ENCODE measurements around the gene NEURL1.

The NEURL1 gene

DNA sequence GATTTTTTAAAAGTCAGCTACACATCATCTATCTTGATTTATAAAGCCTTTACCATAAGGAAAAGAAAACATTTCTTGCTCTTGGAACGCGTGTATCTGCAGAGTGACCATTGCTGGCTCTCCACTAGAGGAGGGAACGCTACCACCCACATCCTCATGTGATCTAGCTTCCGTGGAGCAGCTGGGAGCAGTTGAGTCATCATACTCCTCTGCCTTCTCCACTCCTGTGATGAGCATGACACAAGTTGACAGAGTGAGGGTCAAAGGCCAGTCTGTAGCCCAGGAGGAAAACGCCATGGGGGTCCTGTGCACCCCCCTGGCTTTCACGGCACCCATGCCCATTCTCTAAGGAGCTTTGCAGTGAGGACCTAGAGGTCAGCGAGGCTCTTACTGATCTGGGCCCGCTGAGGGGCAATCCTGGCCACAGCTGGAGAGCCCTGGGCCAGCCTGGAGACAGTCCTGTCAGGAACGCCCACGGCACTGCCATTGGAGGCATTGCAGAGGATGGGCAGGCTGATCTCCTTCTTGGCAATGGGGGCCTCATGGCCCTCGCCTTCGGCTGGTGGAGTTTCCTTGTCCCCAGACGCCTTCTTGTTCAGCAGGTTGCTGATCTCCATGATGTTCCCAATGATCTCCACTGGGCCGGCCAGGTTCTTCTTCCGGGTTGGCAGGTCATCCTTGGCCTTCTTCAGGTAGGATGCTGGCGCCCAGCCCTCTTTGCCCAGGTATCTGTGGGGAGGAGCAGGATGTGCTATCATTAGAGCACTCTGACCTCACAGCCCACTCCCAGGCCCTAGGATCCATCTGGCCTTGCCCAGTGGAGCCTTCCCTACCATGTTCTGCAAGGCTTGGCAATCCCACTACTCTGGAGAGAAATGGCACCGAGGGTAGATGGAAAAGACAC is 119.2 kb downstream of the NEURL1 start:
- no peak for FAIRE-seq

DNA sequence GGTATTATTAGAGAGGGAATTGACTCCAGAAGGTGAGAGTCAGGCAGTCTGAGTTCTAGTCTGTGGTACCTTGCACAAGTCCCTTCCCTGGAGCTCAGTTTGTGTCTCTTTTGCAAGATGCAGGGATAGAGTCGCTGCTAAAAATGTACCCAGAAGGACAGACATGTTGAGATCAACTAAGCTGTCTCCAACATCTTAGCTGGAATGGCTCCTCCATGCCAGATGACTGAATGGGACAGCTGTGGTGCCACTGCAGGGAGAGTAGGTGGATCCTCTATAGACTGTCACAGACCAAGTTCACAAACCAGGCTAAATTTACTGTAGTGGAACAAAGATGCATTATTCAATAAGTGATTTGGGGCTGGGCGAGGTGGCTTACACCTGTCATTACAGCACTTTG is 120.1 kb downstream of the NEURL1 start:
- FAIRE-seq = no peak

DNA sequence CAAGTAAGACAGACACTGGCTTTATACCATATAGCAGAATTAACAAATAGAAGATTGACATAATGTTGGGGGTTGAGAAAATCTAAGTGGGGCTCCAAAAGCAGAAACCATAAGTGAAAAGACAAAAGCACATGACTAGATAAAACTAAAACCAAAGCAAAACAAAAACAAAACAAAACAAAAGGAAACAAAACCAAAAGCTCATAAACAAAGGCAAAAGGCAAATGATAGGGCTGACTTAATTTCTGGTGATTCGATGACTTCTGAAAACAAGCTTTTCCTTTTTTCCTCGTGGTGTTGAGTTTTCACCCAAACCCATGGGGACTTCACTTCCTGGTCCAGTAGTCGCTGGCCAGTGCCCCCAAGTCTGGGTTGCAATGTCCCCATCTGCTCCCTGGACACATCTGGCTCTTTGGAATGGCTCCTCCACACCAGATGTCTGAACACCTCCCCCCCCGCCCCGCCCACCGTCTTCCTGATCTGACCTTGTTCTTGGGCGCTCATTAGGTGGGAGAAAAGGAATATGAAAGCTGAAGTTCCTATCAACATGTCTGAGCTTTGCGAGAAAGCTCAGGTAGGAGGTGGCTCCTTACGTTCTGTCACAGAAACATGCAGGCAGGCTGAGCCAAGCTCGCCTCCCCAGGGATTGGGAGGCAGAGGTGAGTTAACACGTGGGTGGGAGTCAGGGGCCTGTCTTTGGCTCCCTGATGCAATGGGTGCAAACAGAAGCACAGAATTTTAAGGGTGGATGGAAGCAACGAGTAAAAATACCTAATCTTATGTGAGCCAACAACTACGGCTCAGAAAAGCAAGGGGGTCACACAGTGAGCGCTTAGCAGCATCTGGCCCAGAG is 121.0 kb downstream of the NEURL1 start:
- FAIRE-seq = no peak

DNA sequence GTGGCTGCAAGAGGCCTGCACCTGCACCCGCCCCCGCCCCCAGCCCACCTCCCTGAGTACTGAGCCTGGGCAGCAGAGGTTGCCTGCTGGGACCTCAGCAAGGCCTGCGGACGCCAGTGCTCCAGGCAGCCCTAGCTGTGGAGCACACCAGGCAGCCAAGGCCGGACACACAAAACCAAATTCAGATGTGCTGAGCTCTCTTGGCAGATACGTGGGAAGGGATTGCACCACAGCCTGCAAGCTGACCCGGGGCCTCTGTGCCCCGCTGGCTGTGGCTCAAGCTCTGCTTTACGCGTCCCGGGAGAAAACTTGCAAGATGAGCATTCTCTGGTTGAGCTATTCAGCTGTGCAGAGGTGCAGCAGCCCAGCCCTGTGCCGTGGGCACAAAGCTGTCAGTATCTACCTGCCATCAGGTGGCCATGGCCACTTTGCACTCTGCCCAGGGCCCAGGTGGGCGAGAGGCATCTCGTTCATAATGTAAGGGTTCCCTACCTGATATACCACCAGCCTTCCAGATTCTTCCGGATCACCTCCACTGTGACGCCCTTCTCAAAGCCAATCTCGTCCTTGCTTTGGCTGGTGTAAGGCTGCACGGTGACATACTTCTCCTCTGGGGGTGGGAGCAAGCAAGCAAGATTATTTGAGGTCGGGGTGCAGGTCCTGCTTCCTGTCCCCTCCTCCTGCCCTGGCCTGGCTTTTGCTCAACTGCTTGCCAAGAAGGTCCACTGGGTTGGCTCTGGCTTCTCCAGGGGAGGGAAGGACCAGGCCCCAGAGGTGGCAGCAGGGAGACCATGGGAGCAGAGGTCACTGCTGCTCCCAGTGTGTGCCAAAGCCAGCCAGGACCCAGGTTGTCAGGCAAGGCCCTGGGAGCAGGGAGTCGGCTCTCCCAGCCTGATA is 123.4 kb downstream of the NEURL1 start:
- FAIRE-seq = no peak

DNA sequence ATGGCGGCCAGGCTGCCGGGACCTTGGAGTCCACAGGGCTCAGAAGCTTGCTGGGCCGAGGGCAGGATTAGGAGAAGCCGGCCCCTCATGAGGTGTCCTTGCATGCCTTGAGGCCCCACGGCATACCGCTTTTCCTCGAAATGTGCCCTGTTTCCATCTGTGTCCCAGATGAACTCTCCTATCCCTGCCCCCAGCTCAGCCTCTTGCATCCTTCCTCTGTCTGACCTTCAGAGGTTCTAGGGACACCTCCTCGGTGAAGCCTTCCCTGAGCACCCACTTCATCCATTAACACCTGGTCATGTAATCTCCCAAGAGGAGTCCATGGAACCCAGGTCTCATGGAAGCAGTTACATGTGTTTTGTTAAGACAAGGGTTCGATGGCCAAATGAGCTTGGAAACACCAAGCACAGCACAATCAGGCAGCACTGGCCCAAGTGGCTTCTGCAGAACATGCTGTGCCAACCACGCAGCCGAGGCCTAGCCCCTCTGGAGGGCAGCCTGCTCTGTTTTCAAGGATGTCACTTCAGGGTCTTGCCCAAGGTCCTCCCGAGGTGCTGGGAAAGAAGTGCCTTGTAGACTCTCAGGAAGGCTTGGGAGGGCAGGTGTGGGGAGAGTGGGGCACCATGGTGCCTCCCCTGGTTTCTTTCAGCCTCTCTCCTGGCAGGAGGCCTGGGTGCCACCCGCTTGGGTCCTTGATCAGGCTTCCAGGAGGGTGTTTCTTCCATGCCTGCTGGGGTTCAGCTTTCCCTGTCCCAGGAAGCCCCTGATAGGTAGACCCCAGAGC is 124.3 kb downstream of the NEURL1 start:
- FAIRE-seq = no peak

DNA sequence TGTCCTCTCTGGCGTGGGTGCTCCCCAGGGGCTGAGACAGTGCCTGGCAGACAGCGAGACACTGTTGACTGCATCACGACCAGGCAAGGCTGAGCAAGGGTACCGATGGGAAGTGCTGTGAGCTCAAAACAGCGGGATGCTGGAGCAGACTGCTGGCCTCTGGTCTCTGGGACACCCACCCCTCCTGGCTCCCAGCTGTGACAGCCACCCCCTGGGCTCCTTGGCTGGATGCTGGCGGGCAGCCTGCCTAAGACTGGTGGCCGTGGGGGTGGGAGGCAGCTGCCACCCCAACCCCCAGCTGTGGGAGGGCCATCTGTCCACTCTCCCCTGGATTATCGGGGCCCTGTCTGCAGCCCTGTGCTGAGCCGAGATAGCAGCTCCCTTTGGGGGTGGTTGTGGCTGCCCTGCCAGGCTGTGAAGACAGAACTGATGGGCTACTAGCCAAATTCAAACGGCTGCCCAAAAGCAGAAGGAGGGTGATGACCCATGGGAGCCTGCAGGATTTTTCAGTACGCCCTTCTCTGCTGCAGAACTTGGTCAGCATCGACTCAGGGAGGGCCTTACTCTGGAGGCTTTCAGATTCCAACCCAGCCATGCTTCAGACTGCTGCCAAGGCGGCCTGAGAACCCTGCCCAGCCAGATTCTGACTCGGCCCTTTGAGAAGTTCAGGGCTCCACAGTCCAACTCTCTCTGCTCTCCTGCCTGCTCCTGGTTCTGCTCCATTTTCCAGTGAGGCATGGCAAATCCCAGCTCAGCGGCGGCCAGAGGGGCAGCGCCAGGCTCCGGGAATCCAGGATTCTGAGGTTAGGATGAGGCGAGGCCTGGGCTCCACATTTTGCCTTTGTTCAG is 125.3 kb downstream of the NEURL1 start:
- no peak for FAIRE-seq

DNA sequence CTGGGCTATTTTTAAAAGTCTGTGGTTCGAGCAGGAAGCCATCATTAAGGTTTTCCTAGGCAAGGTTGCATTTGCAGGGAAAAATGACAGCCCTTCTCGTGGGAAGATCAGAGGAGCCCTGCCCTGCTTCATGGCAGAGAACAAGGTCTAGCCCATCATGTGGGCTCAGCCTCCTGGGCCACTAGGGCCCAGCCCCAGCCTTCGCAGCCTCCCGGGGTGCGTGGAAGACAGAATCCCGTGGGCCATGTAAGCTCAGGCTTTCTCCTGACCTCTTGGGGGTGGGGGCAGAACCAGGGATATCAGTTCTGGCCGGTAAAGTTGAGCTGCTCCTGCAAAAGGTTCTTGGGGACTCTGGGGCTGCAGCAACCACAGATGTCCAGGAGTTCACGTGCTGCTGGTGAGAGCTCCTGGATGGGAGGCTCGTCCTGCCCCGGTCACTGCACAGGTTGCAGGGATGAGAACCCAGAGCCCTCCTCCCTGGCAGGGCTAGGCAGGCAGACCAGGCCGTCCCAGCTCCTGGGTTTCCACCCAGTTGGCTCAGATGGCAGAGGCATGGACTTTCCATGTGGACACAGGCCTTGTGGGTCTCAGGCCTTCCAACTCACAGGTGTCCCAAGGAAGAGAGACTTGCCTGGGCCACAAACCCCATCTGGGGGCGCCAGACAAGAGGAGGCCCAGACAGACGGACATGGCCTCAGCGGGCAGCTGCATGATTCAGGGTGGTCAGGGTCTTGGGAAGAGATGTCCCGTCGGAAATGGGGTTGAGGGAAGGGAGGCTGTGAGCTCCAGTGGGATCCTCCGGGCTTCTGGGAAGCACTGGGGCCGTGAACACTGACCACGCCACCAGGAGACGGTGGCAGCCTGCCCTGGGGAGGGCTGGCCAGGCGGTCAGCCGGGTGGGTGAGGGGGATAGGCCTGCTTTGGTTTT is 126.2 kb downstream of the NEURL1 start:
- FAIRE-seq = no peak

DNA sequence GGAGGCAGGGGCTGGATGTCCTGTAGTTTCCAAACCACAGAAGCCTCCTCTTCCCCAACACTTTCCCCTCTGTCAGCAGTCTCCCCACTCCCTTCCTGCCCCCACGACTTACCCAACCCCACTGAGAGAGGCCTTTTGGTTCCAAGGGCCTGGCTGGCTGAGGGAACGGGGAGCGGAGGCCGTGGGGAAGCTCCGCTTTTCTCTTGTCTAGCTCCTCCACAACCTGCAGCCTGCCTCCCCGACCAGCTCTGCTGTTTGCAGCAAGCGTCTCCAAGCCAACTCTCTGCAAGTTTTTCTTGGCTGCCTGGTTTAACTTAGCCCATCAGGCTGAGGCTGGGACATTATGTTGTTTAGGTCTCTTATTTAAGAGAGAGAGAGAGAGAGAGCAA is 126.8 kb downstream of the NEURL1 start:
- no peak for FAIRE-seq

DNA sequence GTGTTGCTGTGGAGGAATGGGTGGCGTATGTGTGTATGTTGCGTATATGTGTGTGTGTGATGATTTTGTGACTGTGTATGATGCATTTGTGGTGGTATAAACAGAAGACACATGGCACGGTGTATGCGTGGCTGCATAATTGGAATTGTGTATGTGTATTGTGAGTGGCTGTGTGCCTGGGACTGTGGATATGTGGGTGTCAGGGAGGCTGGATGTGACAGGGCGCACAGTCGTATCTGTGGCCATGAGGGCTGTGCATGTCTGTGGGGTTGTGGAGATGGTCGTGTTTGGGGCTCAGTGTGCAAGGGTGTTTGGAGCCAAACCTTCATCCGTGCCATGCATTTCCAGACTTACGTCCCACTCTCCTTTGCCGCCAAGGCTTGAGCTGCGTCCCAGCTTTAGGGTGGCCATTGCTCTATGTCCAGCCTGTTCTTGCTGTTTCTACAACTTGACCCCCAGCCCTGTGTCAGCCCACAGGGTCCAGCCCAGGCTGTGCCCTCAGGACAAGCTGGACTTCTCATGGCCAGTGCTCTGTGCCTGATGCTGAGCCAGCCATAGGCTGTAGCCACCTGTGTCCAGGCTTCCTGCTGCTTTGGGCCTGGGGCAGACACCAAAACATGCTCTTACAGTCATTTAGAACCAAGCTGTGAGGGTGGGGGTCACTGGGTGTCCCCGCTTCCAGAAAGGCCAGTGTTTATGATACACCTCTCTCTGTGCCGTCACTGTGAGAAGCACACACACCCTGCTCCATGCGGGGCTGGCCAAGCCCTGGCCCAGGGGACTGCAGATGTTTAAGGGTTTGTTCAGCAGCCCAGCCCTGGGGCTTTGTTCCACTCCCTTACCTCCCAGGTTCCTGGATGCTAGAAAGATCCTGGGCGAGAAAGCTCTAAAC is 127.6 kb downstream of the NEURL1 start:
- FAIRE-seq = no peak

DNA sequence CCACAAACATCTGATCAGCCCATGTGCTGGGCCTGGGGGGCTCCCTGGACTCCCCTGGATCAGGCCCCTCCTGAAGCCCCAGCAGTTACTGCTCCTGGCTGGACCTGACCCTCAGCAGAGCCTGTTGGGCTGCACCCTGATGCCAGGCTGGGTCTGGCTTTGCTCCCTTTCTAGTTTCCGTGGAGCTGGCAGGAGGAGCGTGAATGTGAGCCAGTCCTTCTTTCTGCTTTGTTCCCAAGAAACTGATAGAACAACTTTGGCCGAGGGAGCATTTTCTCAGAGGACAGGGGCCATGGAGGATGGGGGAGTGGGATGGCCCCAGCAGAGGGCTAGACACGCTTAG is 128.2 kb downstream of the NEURL1 start:
- FAIRE-seq = no peak

DNA sequence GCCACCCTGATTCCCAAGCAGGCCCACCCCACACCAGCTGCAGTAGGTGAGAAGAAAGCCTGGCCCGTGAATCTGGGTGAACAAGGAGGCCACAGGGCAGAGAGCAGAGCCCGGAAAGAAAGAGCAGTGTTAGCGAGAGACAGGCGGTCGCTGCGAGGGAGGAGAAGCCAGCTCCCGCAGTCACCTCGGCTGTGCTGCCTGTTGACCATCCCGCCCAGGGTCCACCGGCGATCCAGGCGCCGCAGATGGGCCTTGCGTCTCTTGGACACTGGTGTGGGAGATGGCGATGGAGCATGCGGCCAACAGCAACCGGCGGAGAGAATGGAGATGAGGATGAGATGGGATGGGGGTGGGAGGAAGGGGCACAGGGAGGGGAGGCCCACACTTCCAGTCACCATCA is 128.8 kb downstream of the NEURL1 start:
- no peak for FAIRE-seq

DNA sequence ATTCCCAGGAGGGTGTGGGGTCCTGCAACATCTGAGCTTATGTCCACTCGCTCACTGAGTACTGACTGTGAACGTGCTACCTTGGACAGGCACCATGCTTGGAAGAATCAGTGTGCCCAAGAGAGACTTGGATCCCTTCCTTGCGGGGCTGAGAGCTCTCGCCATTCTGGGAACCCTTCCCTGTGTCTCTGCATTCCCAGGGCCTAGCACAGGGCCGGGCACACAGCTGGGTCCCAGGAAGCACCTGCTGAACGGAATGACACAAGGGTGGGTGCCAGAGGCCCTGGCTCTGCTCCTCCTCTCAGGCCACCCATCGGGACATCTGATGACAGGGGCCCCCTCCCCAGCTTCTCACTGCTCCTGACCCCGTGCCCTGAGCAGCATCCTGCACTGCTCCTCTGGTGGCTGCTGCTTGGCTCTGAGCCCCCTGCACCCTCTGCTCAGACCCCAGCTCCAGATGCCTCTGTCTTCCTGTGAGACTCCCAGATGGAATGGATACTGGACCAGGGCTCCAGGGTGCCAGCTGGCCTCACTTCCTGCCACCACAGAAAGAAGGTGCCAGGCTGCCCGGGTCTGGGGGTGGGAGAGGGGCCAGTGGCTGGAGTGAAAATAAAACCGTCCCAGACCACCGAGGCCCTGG is 129.6 kb downstream of the NEURL1 start:
- no peak for FAIRE-seq

DNA sequence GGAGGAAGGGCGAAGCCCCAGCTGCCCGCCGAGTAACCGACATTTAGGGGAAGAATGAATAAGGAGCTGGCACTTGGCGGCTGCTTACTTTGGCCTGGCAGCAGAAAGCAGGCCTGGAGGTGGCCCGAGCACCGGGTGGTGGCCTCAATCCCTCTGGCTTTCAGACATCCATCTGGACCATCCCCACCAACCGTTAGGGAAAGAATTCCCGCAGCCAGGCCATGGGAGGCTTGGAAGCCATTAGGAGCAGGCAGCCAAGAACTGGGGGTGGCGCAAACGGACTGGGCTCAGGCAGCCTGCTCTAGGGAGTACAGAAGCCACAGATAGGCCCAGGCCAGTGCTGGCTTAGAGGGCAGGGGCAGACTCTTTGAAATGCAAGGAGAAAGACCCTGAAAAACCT is 132.7 kb downstream of the NEURL1 start:
- no peak for FAIRE-seq

DNA sequence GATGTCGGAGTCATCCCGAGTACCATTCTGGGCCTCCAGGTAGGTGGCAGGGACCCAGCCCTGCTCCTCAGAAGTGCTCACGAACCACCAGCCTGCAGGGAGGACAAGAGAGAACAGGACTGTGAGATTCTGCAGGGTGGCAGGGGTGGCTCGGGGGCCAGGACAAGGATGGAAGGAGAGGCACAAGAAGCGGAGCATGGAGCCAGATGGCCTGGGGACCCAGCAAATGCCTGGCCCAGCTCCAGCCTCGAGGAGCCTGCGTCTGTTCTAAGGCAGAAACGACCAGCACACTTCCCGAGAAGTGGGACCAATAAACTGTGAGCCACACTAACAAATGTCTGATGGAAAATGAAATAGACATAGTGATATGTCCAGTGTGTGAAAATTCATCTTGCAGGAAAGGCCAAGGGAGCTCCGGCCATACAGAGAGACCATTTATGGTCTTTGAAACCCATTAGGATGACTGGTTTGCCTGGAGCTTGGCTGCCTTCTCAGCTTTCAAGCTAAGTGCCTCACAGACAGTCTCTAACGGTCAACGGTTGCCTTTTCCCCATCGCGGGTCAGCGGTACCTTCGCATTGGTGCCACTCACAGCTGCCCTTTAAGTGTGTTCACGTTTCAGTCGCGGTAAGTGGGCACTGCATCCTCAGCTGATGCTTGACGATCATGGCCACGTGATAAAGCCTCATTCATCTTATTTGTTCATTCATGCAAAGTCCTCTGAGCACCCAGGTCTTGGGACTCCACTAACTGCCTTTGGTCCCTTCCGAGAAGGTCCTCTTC is 133.8 kb downstream of the NEURL1 start:
- FAIRE-seq = no peak

DNA sequence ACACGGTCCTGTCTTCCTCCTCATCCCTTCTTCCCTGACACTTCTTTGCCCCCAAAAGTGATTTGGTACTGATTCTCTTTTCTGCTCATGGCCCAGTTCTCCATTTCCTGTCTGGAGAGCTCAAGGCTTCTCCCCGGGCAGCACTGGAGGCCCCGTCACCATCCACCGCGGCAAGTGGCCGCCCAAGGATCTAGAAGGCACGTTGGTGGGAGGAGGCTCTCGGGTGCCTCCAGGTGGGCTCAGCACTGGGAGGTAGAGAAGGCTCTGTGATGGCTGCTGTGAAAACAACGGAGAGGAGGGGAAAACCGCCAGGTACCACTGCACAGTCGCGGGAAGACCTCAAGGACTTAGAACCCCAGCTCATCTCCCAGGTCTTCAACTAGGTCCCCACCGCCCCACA is 134.4 kb downstream of the NEURL1 start:
- no peak for FAIRE-seq

DNA sequence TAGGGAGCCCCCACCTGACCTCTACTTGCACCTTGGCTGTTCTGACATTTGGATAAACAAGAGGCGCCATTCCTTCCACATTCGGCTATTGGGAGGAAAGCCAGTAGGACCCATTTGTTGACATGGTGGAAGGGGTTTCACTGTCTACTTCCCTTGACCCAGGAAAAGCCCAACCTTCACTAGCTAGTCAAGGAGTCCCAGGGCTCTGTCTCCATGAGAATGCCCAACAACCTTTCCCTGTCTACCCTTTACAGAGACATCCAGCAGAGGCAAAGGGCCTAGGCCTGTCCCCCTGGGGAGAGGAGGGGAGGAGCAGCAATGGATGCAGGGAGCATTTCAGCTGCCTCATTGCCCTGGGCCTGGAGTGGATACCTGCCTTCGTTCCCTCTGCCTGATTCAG is 136.1 kb downstream of the NEURL1 start:
- no peak for FAIRE-seq

DNA sequence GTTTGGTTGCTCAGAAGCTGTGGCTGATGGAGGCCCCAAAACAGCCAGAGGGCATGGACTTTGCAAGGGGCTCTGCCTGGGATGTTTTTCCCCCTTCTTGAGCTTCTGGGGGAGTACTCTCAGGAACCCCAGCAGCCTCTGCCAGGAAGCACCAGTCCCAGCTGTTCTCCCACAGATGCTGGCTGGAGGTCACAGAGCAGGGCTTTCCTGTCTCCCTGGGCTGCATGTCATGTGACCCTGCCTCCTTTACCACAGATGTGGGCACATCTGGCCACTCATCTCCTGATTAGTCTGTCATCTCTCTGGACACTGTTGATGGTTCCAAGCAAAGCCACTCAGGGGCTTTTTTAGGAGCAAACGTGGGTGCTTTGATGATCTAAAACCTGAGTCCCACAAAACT is 136.7 kb downstream of the NEURL1 start:
- no peak for FAIRE-seq

DNA sequence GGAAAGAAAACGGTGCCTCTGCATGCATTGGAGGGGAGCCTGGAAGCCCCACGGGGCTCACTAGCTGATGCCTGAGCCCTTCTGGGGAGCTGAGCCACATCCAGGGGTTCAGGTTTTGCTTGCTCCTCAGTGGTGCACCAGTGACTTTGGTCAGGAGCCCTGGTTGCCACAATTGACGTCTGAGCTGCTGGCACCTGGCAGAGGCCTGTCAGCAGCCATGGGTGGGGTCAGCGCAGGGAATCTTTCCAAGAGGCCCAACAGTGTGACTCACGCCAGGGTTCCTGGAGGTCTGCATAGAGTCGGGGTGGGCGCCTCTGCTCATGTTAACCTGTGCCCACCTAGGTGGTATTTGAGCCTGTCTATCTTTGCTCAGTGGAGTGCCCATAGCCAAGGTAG is 138.7 kb downstream of the NEURL1 start:
- FAIRE-seq = no peak

Measured in G401.6 (cell line).